CD14-positive monocyte (primary cell): ENCODE data around the gene SPAAR. TPM values are rescaled to one million over a fixed set of nuclear protein-coding genes. Genes with fewer than 3 reads are reported as not detected.

Experiments
- DNase-seq, 3 donors: peaks; one replicate each; pipeline ENCODE4 v3.0.0-alpha.2; 2011 to 2022
- H2AFZ ChIP-seq: 2 replicates; pipeline ENCODE4 v1.6.0; 2012; ENCODE audit warnings: mild to moderate bottlenecking, low read depth, low read length, inconsistent platforms; ENCODE audit not compliant: insufficient read depth, poor library complexity, severe bottlenecking
- H3K27ac ChIP-seq, 2 donors: 1 replicate in 1 of 2; 2 replicates in 1 of 2; pipeline ENCODE4 v1.5.1; 2012 to 2013; ENCODE audit warnings: low read length in 2 of 2, control low read depth in 1 of 2, inconsistent platforms in 1 of 2, low read depth in 1 of 2, mild to moderate bottlenecking in 1 of 2
- H3K27me3 ChIP-seq, 2 donors: one replicate each; pipeline versions ENCODE4 v1.6.0 to v1.6.1; 2011 to 2013; ENCODE audit warnings: low read length in 2 of 2; ENCODE audit not compliant: control insufficient read depth in 2 of 2, insufficient read depth in 2 of 2
- H3K36me3 ChIP-seq, 2 donors: replicated peaks in 1 of 2; 1 replicate in 1 of 2; 2 replicates in 1 of 2; pipeline versions ENCODE4 v1.5.1 to v1.6.1; 2012 to 2013; ENCODE audit warnings: low read length in 2 of 2, control low read depth in 1 of 2, inconsistent platforms in 1 of 2, mild to moderate bottlenecking in 1 of 2; ENCODE audit not compliant: insufficient read depth in 2 of 2, control insufficient read depth in 1 of 2
- H3K4me1 ChIP-seq, 2 donors: 1 replicate in 1 of 2; 2 replicates in 1 of 2; pipeline versions ENCODE4 v1.5.1 to v1.6.1; 2012 to 2013; ENCODE audit warnings: low read length in 2 of 2, control low read depth in 1 of 2, inconsistent platforms in 1 of 2, mild to moderate bottlenecking in 1 of 2, moderate library complexity in 1 of 2; ENCODE audit not compliant: insufficient read depth in 2 of 2, control insufficient read depth in 1 of 2
- H3K4me2 ChIP-seq: replicated peaks from 2 replicates; pipeline ENCODE3; 2012; ENCODE audit warnings: low read length, moderate library complexity, mild to moderate bottlenecking; ENCODE audit not compliant: poor library complexity, severe bottlenecking; ENCODE audit errors: extremely low read depth
- H3K4me3 ChIP-seq, 3 experiments: fragments of 200-600 bp in 1 of 3; sonication (generic) in 1 of 3; replicated peaks in 1 of 3; 1 replicate in 2 of 3; 2 replicates in 1 of 3; pipeline ENCODE4 v1.5.1; 2011 to 2013; ENCODE audit warnings: low read length in 3 of 3, mild to moderate bottlenecking in 3 of 3, control low read depth in 2 of 3, low read depth in 2 of 3, inconsistent platforms in 1 of 3, moderate library complexity in 1 of 3
- H3K79me2 ChIP-seq: 2 replicates; pipeline ENCODE4 v1.6.0; 2012; ENCODE audit warnings: mild to moderate bottlenecking, control low read depth, inconsistent platforms, low read length, moderate library complexity; ENCODE audit not compliant: insufficient read depth
- H3K9ac ChIP-seq: 2 replicates; pipeline ENCODE4 v1.6.0; 2017; ENCODE audit warnings: low read length, mild to moderate bottlenecking; ENCODE audit not compliant: insufficient read depth, poor library complexity, severe bottlenecking
- H3K9me3 ChIP-seq, 2 donors: replicated peaks in 1 of 2; 1 replicate in 1 of 2; 2 replicates in 1 of 2; pipeline versions ENCODE4 v1.5.1 to v1.6.1; 2012 to 2013; ENCODE audit warnings: low read length in 2 of 2, control low read depth in 1 of 2; ENCODE audit not compliant: control insufficient read depth in 1 of 2, insufficient read depth in 1 of 2
- H4K20me1 ChIP-seq: 2 replicates; pipeline ENCODE4 v1.6.0; 2012; ENCODE audit warnings: mild to moderate bottlenecking, low read length, control low read depth, moderate library complexity; ENCODE audit not compliant: insufficient read depth
- H3K27ac Mint-ChIP-seq, 7 donors: one replicate each; pipeline ENCODE4 v1.8.0; 2020; ENCODE audit warnings: mild to moderate bottlenecking in 7 of 7, mixed read lengths in 7 of 7, moderate library complexity in 6 of 7, inconsistent platforms in 2 of 7
- H3K27me3 Mint-ChIP-seq, 3 donors: one replicate each; pipeline ENCODE4 v1.8.0; 2021 to 2022; ENCODE audit warnings: low read depth in 3 of 3, mild to moderate bottlenecking in 3 of 3, mixed read lengths in 3 of 3, moderate library complexity in 3 of 3, inconsistent platforms in 1 of 3
- H3K36me3 Mint-ChIP-seq, 2 donors: one replicate each; pipeline ENCODE4 v1.8.0; 2020; ENCODE audit warnings: mixed read lengths in 2 of 2, inconsistent platforms in 1 of 2, mild to moderate bottlenecking in 1 of 2
- H3K4me1 Mint-ChIP-seq: one replicate; pipeline ENCODE4 v1.8.0; 2020; ENCODE audit warnings: mild to moderate bottlenecking, mixed read lengths
- H3K4me3 Mint-ChIP-seq, 2 donors: one replicate each; pipeline ENCODE4 v1.8.0; 2020; ENCODE audit warnings: mild to moderate bottlenecking in 2 of 2, mixed read lengths in 2 of 2, moderate library complexity in 1 of 2
- H3K9me3 Mint-ChIP-seq, 7 donors: one replicate each; pipeline ENCODE4 v1.8.0; 2020 to 2022; ENCODE audit warnings: mixed read lengths in 7 of 7, mild to moderate bottlenecking in 6 of 7, moderate library complexity in 6 of 7, inconsistent platforms in 2 of 7
- CTCF ChIP-seq: fragments of 200-600 bp; IDR thresholded peaks from one replicate; pipeline ENCODE4 v1.8.0; 2022; ENCODE audit warnings: antibody characterized with exemption, mild to moderate bottlenecking
- WGBS: methylation state at CpG from one replicate; pipeline ENCODE4 v1.1.5; 2013; ENCODE audit warnings: missing lambda C conversion rate; ENCODE audit not compliant: insufficient coverage; 5-methylcytosine and 5-hydroxymethylcytosine counted together
- intact Hi-C, 2 donors: fragments of 100-400 bp; cut with micrococcal nuclease; formaldehyde crosslinking; loops; one replicate each; pipeline versions ENCODE4 v1.15.0 to v1.15.1; 2023
- polyA plus RNA-seq, 3 donors: library from polyadenylated mRNA; depleted of rRNA in 1 of 3; unstranded in 2 of 3; stranded (reverse) in 1 of 3; fragments of 300-500 nt in 2 of 3; fragments of >200 nt in 1 of 3; fragmentation: Illumina TruSeq in 2 of 3; gene quantifications; 1 replicate in 2 of 3; 2 replicates in 1 of 3; pipeline ENCODE4 v1.2.3, GENCODE V29; 2012 to 2021

Gene SPAAR
- polyA plus RNA-seq, 3 donors = not detected

GRCh38 chr9:35923598-35923926, 14.3 kb downstream of the SPAAR start:
- H3K36me3 ChIP-seq = no peaks in the 10 kb centered on the region
- H3K9me3 Mint-ChIP-seq = no peaks in the 10 kb centered on the region
- no peaks in the 10 kb centered on the region for H4K20me1 ChIP-seq
- no peak overlapping the region for H3K4me2 ChIP-seq
- no peak overlapping the region for H3K4me3 ChIP-seq
- no peak for TF ChIP-seq CTCF
- H3K4me3 Mint-ChIP-seq = no peak overlapping the region
- intact Hi-C loops = no loop called here
- no peaks in the 10 kb centered on the region for H3K79me2 ChIP-seq
- WGBS = no CpG with 5 or more reads among the region's 1 CpG
- H3K27ac Mint-ChIP-seq = peak overlapping the region in 1 of 7 donors; percentile 14
- H3K27ac ChIP-seq = no peak overlapping the region
- H3K27me3 ChIP-seq = no peaks in the 10 kb centered on the region
- H3K4me1 Mint-ChIP-seq = peaks cover 15% of the 10 kb centered on the region
- peak overlapping the region; percentile 37 for H2AFZ ChIP-seq
- no peaks in the 10 kb centered on the region for H3K9me3 ChIP-seq
- H3K4me1 ChIP-seq = peaks cover 6 to 7% of the 10 kb centered on the region in 2 donors
- H3K27me3 Mint-ChIP-seq = no peaks in the 10 kb centered on the region
- no peak overlapping the region for H3K9ac ChIP-seq
- no peaks in the 10 kb centered on the region for H3K36me3 Mint-ChIP-seq
- no peak for DNase-seq

GRCh38 chr9:35923927-35924763, 14.9 kb downstream of the SPAAR start:
- H3K4me3 Mint-ChIP-seq = no peak overlapping the region
- H4K20me1 ChIP-seq = no peaks in the 10 kb centered on the region
- 73% methylated on average over 8 of the region's 9 CpGs for WGBS
- H3K36me3 Mint-ChIP-seq = no peaks in the 10 kb centered on the region
- H3K27ac ChIP-seq = no peak overlapping the region
- H3K9me3 ChIP-seq = no peaks in the 10 kb centered on the region
- intact Hi-C loops = no loop called here
- peaks cover 15% of the 10 kb centered on the region for H3K4me1 Mint-ChIP-seq
- peaks cover 6 to 7% of the 10 kb centered on the region in 2 donors for H3K4me1 ChIP-seq
- TF ChIP-seq CTCF = no peak
- H2AFZ ChIP-seq = peak overlapping the region; percentile 37
- H3K4me3 ChIP-seq = no peak overlapping the region
- no peak for DNase-seq
- H3K27ac Mint-ChIP-seq = peak overlapping the region in 1 of 7 donors; percentile 14
- H3K27me3 Mint-ChIP-seq = no peaks in the 10 kb centered on the region
- H3K36me3 ChIP-seq = no peaks in the 10 kb centered on the region
- H3K9ac ChIP-seq = no peak overlapping the region
- H3K9me3 Mint-ChIP-seq = no peaks in the 10 kb centered on the region
- H3K27me3 ChIP-seq = no peaks in the 10 kb centered on the region
- no peak overlapping the region for H3K4me2 ChIP-seq
- H3K79me2 ChIP-seq = no peaks in the 10 kb centered on the region
